ENCODE measurements around the gene ZNF821.

ZNF821 gene

GRCh38 chr16:71894229-71894920 is 10.4 kb upstream of the ZNF821 start:
- TF ChIP-seq CTCF (IDR thresholded peaks at IDR 0.05; ENCODE audit: low read depth, low read length, missing control alignments): peak; percentile 8
- H3K4me3 ChIP-seq (replicated peaks; ENCODE audit: low read depth, low read length): peak overlapping the region; percentile 98
- peak; percentile 24 for DNase-seq (ENCODE audit: extremely low read depth, low read depth)

DNA sequence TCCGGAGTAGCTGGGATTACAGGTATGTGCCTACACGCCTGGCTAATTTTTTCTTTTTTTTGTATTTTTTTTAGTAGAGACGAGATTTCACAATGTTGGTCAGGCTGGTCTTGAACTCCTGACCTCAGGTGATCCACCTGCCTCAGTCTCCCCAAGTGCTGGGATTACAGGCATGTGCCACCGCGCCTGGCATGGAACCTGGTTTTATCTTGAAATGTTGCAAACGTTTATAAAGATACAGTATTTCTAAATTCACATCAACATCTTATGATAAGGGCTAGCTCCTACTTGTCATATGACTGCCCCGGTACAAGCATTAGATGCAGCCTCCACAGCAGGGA is 9.9 kb upstream of the ZNF821 start:
- no peak for TF ChIP-seq CTCF (IDR thresholded peaks at IDR 0.05; ENCODE audit: low read depth, low read length, missing control alignments)
- peak overlapping the region; percentile 98 for H3K4me3 ChIP-seq (replicated peaks; ENCODE audit: low read depth, low read length)
- DNase-seq (ENCODE audit: extremely low read depth, low read depth): no peak

DNA sequence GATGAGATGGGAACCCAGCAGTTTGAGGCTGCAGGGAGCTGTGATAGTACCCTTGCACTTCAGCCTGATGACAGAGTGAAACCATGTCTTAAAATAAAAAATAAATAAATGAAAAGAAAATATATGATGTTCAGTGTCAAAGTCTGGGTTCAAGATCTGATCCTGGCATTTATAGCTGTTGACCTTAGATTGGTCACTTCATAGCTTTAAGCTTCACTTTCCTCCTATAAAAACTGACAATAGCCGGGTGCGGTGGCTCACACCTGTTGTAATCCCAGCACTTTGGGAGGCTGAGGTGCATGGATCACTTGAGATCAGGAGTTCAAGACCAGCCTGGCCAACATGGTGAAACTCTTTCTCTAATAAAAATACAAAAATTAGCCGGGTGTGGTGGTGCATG is 5.2 kb upstream of the ZNF821 start:
- no peak for DNase-seq (ENCODE audit: extremely low read depth, low read depth)
- H3K4me3 ChIP-seq (replicated peaks; ENCODE audit: low read depth, low read length): no peak overlapping the region
- no peak for TF ChIP-seq CTCF (IDR thresholded peaks at IDR 0.05; ENCODE audit: low read depth, low read length, missing control alignments)

- no peak for TF ChIP-seq CTCF (IDR thresholded peaks at IDR 0.05; ENCODE audit: low read depth, low read length, missing control alignments)
- no peak for DNase-seq (ENCODE audit: extremely low read depth, low read depth)
- no peak overlapping the region for H3K4me3 ChIP-seq (replicated peaks; ENCODE audit: low read depth, low read length)
Observed at GRCh38 chr16:71885261-71885650, 1.3 kb upstream of the ZNF821 start.

- peak overlapping the region; percentile 63 for H3K4me3 ChIP-seq (replicated peaks; ENCODE audit: low read depth, low read length)
- DNase-seq (ENCODE audit: extremely low read depth, low read depth): no peak
- peak; percentile 19 for TF ChIP-seq CTCF (IDR thresholded peaks at IDR 0.05; ENCODE audit: low read depth, low read length, missing control alignments)
Observed at GRCh38 chr16:71883168-71883848, 674 bp downstream of the ZNF821 start.

DNA sequence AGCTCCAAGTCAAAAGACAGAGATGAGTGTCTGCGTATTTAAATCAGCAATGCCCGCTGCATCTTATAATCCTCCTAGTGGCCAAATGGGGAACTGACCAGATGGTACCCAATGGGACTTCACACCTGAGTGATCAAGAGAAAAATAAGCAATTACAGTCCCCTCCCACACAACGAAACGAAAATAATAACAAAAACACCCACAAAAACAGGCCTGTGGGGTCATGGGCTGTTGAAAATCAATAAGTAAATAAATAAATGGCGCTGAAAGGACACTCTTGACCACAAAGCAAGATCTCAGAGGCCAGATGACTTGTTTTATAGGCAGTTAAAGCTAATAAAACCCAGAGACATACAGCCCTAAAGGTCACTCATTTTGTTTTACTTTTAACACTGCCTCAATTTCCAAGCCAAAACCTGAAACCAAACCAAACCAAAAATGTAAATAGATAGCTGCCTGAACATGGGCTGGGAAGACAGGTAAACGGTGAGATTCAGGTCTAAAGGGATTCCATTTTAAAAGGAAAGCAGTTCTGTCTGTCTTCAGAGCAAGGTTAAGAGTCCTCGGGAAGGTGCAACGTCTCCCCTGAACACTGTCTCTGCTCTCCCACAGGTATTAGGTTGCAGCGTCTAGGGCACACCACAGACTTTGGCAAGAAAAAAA is 1.3 kb downstream of the ZNF821 start:
- DNase-seq (ENCODE audit: extremely low read depth, low read depth): peak; percentile 61
- H3K4me3 ChIP-seq (replicated peaks; ENCODE audit: low read depth, low read length): peak overlapping the region; percentile 63

More for the DNA sequence above, 1.3 kb downstream of the ZNF821 start:
- TF ChIP-seq CTCF (IDR thresholded peaks at IDR 0.05; ENCODE audit: low read depth, low read length, missing control alignments): peak; percentile 84
